Spleen (tissue), 11 donors: Measurements from ENCODE around the gene ZBTB17. TPM values are rescaled to one million over a fixed set of nuclear protein-coding genes. Genes with fewer than 3 reads are reported as not detected.
"Not testable (repeated sequence)": the region's sequence is repeated elsewhere in the genome, so short reads cannot be mapped to it uniquely, and the experiment has no call there.

ENCODE experiments used
- DNase-seq: peaks from one replicate; pipeline ENCODE4 v3.0.0-alpha.2; 2020
- H3K27ac ChIP-seq, 8 donors: fragments of 200-600 bp; sonication (generic) in 7 of 8; 1 replicate in 4 of 8; 2 replicates in 4 of 8; pipeline versions ENCODE4 v1.5.0 to v1.8.0; 2016 to 2021; ENCODE audit warnings: inconsistent platforms in 4 of 8, mild to moderate bottlenecking in 4 of 8, moderate library complexity in 1 of 8
- H3K27me3 ChIP-seq, 7 donors: fragments of 200-600 bp; sonication (generic) in 6 of 7; replicated peaks in 1 of 7; 1 replicate in 4 of 7; 2 replicates in 3 of 7; pipeline versions ENCODE4 v1.5.0 to v1.8.0; 2016 to 2021; ENCODE audit warnings: inconsistent platforms in 3 of 7, mild to moderate bottlenecking in 1 of 7
- H3K36me3 ChIP-seq, 6 donors: fragments of 200-600 bp; sonication (generic) in 5 of 6; 1 replicate in 4 of 6; 2 replicates in 2 of 6; pipeline versions ENCODE4 v1.5.0 to v1.8.0; 2016 to 2021; ENCODE audit warnings: inconsistent platforms in 2 of 6
- H3K4me1 ChIP-seq, 6 donors: fragments of 200-600 bp; sonication (generic) in 5 of 6; 1 replicate in 3 of 6; 2 replicates in 3 of 6; pipeline versions ENCODE4 v1.5.0 to v1.8.0; 2016 to 2021; ENCODE audit warnings: inconsistent platforms in 3 of 6
- H3K4me3 ChIP-seq, 8 donors: fragments of 200-600 bp; sonication (generic) in 7 of 8; 1 replicate in 4 of 8; 2 replicates in 4 of 8; pipeline versions ENCODE4 v1.5.0 to v1.8.0; 2016 to 2021; ENCODE audit warnings: inconsistent platforms in 4 of 8, mild to moderate bottlenecking in 4 of 8, moderate library complexity in 2 of 8
- H3K9me3 ChIP-seq, 8 donors: fragments of 200-600 bp; sonication (generic) in 7 of 8; 1 replicate in 4 of 8; 2 replicates in 4 of 8; pipeline versions ENCODE4 v1.5.0 to v1.8.0; 2016 to 2021; ENCODE audit warnings: inconsistent platforms in 4 of 8
- CTCF ChIP-seq, 11 experiments: fragments of 200-600 bp in 7 of 11; fragments of 450-650 bp in 4 of 11; sonication (generic) in 4 of 11; IDR thresholded peaks in 8 of 11; conservative IDR thresholded peaks in 3 of 11; 1 replicate in 7 of 11; 2 replicates in 4 of 11; pipeline versions ENCODE4 v1.4.0 to v1.8.0; 2016 to 2021; ENCODE audit warnings: antibody characterized with exemption in 11 of 11, inconsistent platforms in 4 of 11, mild to moderate bottlenecking in 1 of 11
- POLR2A ChIP-seq, 3 donors: fragments of 450-650 bp; IDR thresholded peaks; one replicate each; pipeline ENCODE4 v1.5.1; 2017; ENCODE audit warnings: antibody characterized with exemption in 3 of 3, mild to moderate bottlenecking in 1 of 3
- POLR2AphosphoS5 ChIP-seq, 3 donors: sonication (generic); formaldehyde crosslinking; IDR thresholded peaks; one replicate each; pipeline ENCODE4 v1.5.1; 2017; ENCODE audit warnings: antibody characterized with exemption in 3 of 3
- WGBS, 5 donors: extraction: QIAGEN DNeasy Blood & Tissue Kit in 3 of 5; methylation state at CpG; one replicate each; pipeline versions ENCODE4 v1.1.5 to v1.1.7; 2013 to 2018; 5-methylcytosine and 5-hydroxymethylcytosine counted together
- intact Hi-C: fragments of 100-400 bp; cut with DNase I; formaldehyde crosslinking; loops from one replicate; pipeline ENCODE4 v1.15.0; 2023; ENCODE audit warnings: low total_unique reads
- polyA plus RNA-seq, 3 donors: library from polyadenylated mRNA; stranded (reverse); fragments of 200-250 nt; gene quantifications; one replicate each; pipeline ENCODE4 v1.2.1, GENCODE V29; 2013
- total RNA-seq, 7 donors: library from RNA; depleted of rRNA in 3 of 7; stranded (reverse); fragments of >200 nt in 3 of 7; fragmentation: NEBNext Ultra II Directional in 4 of 7; extraction: Animal tissue kit (Norgen Biotek cat#: 25700) in 4 of 7; gene quantifications; one replicate each; pipeline versions ENCODE4 v1.1.0 to v1.2.1, GENCODE V29; 2016 to 2021
- donor health status: healthy with polysubstance abuse.
- donor health status: DM: no; HTN: no; CAD: no; lungs with moderate emphysema.
- donor health status: DM: no; HTN: no; CAD: no.
- donor health status: Bipolar disorder and iron deficiency.
- donor health status: healthy.
- donor health status: DM: no; HTN: no; CAD: no.
- donor health status: DM: yes; HTN: yes; CAD: no.

ZBTB17 gene
- total and polyA plus RNA-seq, 10 donors, result 36.8 to 139 (median 53.4) TPM

GRCh38 chr1:16021681-16022080 lies 45.8 kb upstream of the ZBTB17 start, which contains the start of gene CLCNKA:
Gene CLCNKA, plus strand, starts transcription at chr1:16022036. Its CDS starts 584 bp downstream, at chr1:16022620.
- Histone ChIP-seq H3K9me3 (no peaks in the 10 kb centered on the region), H3K27me3 (peaks cover 0 to 6% (median 0%) of the 10 kb centered on the region in 7 donors), H3K27ac (no peak within 1 kb of the TSS), H3K4me1 (peaks cover 5 to 30% (median 20%) of the 10 kb centered on the region in 6 donors), H3K4me3 (no peak within 1 kb of the TSS), H3K36me3 (no peaks in the 10 kb centered on the region)
- no peak for DNase-seq
- WGBS, 5 donors, result 58 to 82% (median 62%) methylated on average over 6 of the region's 6 CpGs
- intact Hi-C loops, result no loop called here
- TF ChIP-seq POLR2AphosphoS5 (IDR thresholded peaks at IDR 0.05), result no peak
- TF ChIP-seq CTCF (IDR thresholded peaks at IDR 0.05 in 8 of 11, conservative IDR thresholded peaks at IDR 0.05 in 3 of 11), result no peak
- no peak for TF ChIP-seq POLR2A (IDR thresholded peaks at IDR 0.05)

GRCh38 chr1:16020878-16021277 lies 45.0 kb upstream of the ZBTB17 start:
- H3K9me3 ChIP-seq, DNase-seq, H3K36me3 ChIP-seq, H3K4me3 ChIP-seq, H3K27ac ChIP-seq, H3K27me3 ChIP-seq, intact Hi-C loops: not testable (repeated sequence)
- 70 to 85% (median 78%) methylated on average over 4 to 9 of the region's 9 CpGs for WGBS, 5 donors
- H3K4me1 ChIP-seq, result peaks cover 5 to 28% (median 17%) of the 10 kb centered on the region in 6 donors

GRCh38 chr1:16020325-16020724 lies 44.4 kb upstream of the ZBTB17 start:
- H3K27me3 ChIP-seq, result no peaks in the 10 kb centered on the region
- intact Hi-C loops, result no loop called here
- H3K36me3 ChIP-seq, result no peaks in the 10 kb centered on the region
- 82 to 93% (median 90%) methylated on average over 5 to 6 of the region's 6 CpGs for WGBS, 5 donors
- TF ChIP-seq POLR2AphosphoS5 (IDR thresholded peaks at IDR 0.05), result no peak
- no peak for TF ChIP-seq CTCF (IDR thresholded peaks at IDR 0.05 in 8 of 11, conservative IDR thresholded peaks at IDR 0.05 in 3 of 11)
- TF ChIP-seq POLR2A (IDR thresholded peaks at IDR 0.05), result no peak
- peaks cover 5 to 28% (median 17%) of the 10 kb centered on the region in 6 donors for H3K4me1 ChIP-seq
- H3K27ac ChIP-seq, result no peak overlapping the region
- no peaks in the 10 kb centered on the region for H3K9me3 ChIP-seq
- DNase-seq, result no peak
- no peak overlapping the region for H3K4me3 ChIP-seq

GRCh38 chr1:16019644-16020277 lies 43.9 kb upstream of the ZBTB17 start:
- H3K27ac ChIP-seq, result peak overlapping the region in 1 of 8 donors; percentile 70
- TF ChIP-seq CTCF (IDR thresholded peaks at IDR 0.05 in 8 of 11, conservative IDR thresholded peaks at IDR 0.05 in 3 of 11), result no peak
- TF ChIP-seq POLR2AphosphoS5 (IDR thresholded peaks at IDR 0.05), result no peak
- TF ChIP-seq POLR2A (IDR thresholded peaks at IDR 0.05), result no peak
- 65 to 82% (median 73%) methylated on average over 7 to 9 of the region's 9 CpGs for WGBS, 5 donors
- intact Hi-C loops, result no loop called here
- no peaks in the 10 kb centered on the region for H3K36me3 ChIP-seq
- H3K27me3 ChIP-seq, result no peaks in the 10 kb centered on the region
- peaks cover 5 to 31% (median 20%) of the 10 kb centered on the region in 6 donors for H3K4me1 ChIP-seq
- DNase-seq, result no peak
- no peaks in the 10 kb centered on the region for H3K9me3 ChIP-seq
- H3K4me3 ChIP-seq, result no peak overlapping the region
